Memory B cell (primary cell): ENCODE measurements around the gene ACTR8.

Source experiments
- ATAC-seq: fragments of 150-1000 bp; cut with Tn5 transposase; 2 replicates; pipeline ENCODE4 v1.10.0; 2021; ENCODE audit warnings: low read depth, mild to moderate bottlenecking, moderate library complexity
- DNase-seq, 2 donors: peaks; one replicate each; pipeline ENCODE4 v3.0.0; 2022; ENCODE audit warnings: low spot score in 2 of 2
- H3K27ac Mint-ChIP-seq: one replicate; pipeline ENCODE4 v1.8.0; 2022; ENCODE audit warnings: mild to moderate bottlenecking, moderate library complexity, mixed read lengths
- H3K27me3 Mint-ChIP-seq: one replicate; pipeline ENCODE4 v1.8.0; 2022; ENCODE audit warnings: mixed read lengths
- H3K36me3 Mint-ChIP-seq: one replicate; pipeline ENCODE4 v1.8.0; 2022; ENCODE audit warnings: mild to moderate bottlenecking, mixed read lengths
- H3K4me1 Mint-ChIP-seq: one replicate; pipeline ENCODE4 v1.8.0; 2022; ENCODE audit warnings: mixed read lengths
- H3K4me3 Mint-ChIP-seq: one replicate; pipeline ENCODE4 v1.8.0; 2022; ENCODE audit warnings: mild to moderate bottlenecking, moderate library complexity, mixed read lengths
- H3K9me3 Mint-ChIP-seq: one replicate; pipeline ENCODE4 v1.8.0; 2022; ENCODE audit warnings: mixed read lengths

ACTR8 gene

GRCh38 chr3:53833700-53834099, 48.3 kb downstream of the ACTR8 start:
- H3K4me1 Mint-ChIP-seq = no peaks in the 10 kb centered on the region
- no peak for ATAC-seq

DNA sequence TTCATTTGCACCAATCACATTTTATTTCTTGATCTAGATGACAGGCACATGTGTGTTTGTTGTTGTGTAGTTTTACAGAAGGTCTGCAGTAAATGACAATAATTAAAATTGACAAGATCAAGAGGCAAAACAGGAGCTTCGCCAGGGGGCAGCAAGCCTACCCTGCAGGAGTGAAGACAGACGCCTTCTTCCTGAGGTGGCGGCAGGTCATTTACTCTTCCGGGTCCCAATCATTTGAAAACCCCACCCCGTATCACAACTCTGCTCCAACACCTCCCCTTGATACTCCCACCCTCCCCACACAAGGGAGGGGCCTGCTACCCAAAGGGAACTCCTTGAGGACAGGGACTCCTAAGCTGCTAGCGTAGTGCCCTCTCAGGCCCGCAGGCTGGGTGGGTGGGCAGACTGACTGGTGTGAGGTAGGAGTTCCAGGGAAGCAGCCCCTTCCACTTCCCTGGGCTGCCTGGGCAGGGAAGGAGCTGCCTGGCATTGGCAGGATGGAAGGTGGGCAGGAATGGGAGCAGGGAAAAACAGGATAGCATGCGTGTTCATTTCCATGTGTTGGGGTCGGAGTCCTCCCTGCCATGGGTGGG, 48.8 kb downstream of the ACTR8 start:
- Mint-ChIP-seq H3K9me3 (no peaks in the 10 kb centered on the region), H3K4me1 (no peaks in the 10 kb centered on the region), H3K27ac (no peak overlapping the region), H3K36me3 (no peaks in the 10 kb centered on the region), H3K4me3 (no peak overlapping the region), H3K27me3 (peaks cover 2% of the 10 kb centered on the region)
- DNase-seq = no peak
- no peak for ATAC-seq

More at GRCh38 chr3:53833700-53834099, 48.3 kb downstream of the ACTR8 start:
- no peaks in the 10 kb centered on the region for H3K36me3 Mint-ChIP-seq
- no peak overlapping the region for H3K27ac Mint-ChIP-seq
- H3K9me3 Mint-ChIP-seq = no peaks in the 10 kb centered on the region
- H3K27me3 Mint-ChIP-seq = peaks cover 2% of the 10 kb centered on the region
- H3K4me3 Mint-ChIP-seq = no peak overlapping the region
- no peak for DNase-seq

GRCh38 chr3:53830944-53831343, 51.0 kb downstream of the ACTR8 start:
- ATAC-seq (no peak), DNase-seq (no peak)
- Mint-ChIP-seq H3K4me3 (no peak overlapping the region), H3K4me1 (no peaks in the 10 kb centered on the region), H3K27ac (no peak overlapping the region), H3K9me3 (no peaks in the 10 kb centered on the region), H3K27me3 (no peaks in the 10 kb centered on the region), H3K36me3 (no peaks in the 10 kb centered on the region)

DNA sequence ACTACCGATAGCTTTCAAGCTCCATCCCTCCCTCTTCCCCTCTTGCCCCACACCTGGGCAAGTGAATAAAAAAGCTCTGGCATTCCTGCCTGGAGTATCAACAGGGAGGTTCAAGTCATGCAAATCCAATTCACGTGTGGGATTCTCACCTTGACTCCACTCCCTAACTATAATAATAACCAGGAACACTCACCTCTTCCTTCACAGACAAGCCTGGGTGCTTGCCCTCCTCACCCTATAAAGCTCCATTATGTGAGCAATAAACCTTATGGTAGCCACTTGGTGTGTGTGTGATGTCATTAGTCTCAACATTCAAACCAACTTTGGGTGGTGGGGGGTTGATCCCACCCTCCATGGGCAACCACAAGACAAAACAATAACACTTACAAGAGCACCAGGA, 52.3 kb downstream of the ACTR8 start:
- ATAC-seq = no peak
- Mint-ChIP-seq H3K4me3 (no peak overlapping the region), H3K4me1 (no peaks in the 10 kb centered on the region), H3K27me3 (no peaks in the 10 kb centered on the region), H3K36me3 (no peaks in the 10 kb centered on the region), H3K9me3 (no peaks in the 10 kb centered on the region), H3K27ac (no peak overlapping the region)
- DNase-seq = no peak

DNA sequence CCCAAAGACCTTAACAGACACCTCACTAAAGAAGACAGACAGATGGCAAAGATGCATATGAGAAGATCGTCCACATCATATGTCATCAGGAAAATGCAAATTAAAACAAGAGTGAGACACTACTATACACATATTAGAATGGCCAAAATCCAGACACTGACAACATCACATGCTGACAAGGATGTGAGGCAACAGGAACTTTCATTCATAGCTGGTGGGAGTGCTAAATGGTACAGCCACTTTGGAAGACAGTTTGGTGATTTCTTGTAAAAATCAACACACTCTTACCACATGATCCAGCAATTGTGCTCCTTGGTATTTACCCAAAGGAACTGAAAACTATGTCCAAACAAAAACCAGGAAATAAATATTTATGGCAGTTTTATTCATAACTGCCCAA, 53.4 kb downstream of the ACTR8 start:
- Mint-ChIP-seq H3K27me3 (no peaks in the 10 kb centered on the region), H3K4me3 (no peak overlapping the region), H3K9me3 (no peaks in the 10 kb centered on the region), H3K4me1 (no peaks in the 10 kb centered on the region), H3K36me3 (no peaks in the 10 kb centered on the region), H3K27ac (no peak overlapping the region)
- DNase-seq (no peak), ATAC-seq (no peak)

DNA sequence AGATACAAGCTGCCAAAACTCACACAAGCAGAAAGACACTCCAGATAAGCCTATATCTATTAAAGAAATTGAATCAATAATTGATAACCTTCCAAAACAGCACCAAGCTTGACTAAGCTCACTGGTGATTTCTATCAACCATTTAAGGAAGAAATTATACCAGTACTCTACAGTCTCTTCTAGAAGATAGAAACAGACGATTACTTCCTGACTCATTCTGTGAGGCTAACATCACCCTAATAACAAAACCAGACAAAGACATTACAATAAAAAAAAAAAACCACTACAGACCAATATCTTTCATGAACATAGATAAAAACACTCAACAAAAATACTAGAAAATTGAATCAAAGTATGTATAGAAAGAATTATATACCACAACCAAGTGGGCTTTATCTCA, 55.9 kb downstream of the ACTR8 start:
- H3K4me3 Mint-ChIP-seq = no peak overlapping the region
- H3K9me3 Mint-ChIP-seq = no peaks in the 10 kb centered on the region
- ATAC-seq = no peak
- no peaks in the 10 kb centered on the region for H3K4me1 Mint-ChIP-seq
- H3K36me3 Mint-ChIP-seq = no peaks in the 10 kb centered on the region
- no peak overlapping the region for H3K27ac Mint-ChIP-seq
- H3K27me3 Mint-ChIP-seq = no peaks in the 10 kb centered on the region
- DNase-seq = no peak

- no peaks in the 10 kb centered on the region for H3K36me3 Mint-ChIP-seq
- no peak overlapping the region for H3K27ac Mint-ChIP-seq
- H3K9me3 Mint-ChIP-seq = no peaks in the 10 kb centered on the region
- ATAC-seq (no peak), DNase-seq (no peak)
- no peak overlapping the region for H3K4me3 Mint-ChIP-seq
- no peaks in the 10 kb centered on the region for H3K27me3 Mint-ChIP-seq
- no peaks in the 10 kb centered on the region for H3K4me1 Mint-ChIP-seq
Observed at GRCh38 chr3:53824795-53825194, 57.2 kb downstream of the ACTR8 start.

GRCh38 chr3:53823956-53824657, 57.8 kb downstream of the ACTR8 start:
- ATAC-seq (no peak), DNase-seq (no peak)
- Mint-ChIP-seq H3K9me3 (no peaks in the 10 kb centered on the region), H3K4me1 (no peaks in the 10 kb centered on the region), H3K36me3 (no peaks in the 10 kb centered on the region), H3K27ac (no peak overlapping the region), H3K27me3 (no peaks in the 10 kb centered on the region), H3K4me3 (no peak overlapping the region)

DNA sequence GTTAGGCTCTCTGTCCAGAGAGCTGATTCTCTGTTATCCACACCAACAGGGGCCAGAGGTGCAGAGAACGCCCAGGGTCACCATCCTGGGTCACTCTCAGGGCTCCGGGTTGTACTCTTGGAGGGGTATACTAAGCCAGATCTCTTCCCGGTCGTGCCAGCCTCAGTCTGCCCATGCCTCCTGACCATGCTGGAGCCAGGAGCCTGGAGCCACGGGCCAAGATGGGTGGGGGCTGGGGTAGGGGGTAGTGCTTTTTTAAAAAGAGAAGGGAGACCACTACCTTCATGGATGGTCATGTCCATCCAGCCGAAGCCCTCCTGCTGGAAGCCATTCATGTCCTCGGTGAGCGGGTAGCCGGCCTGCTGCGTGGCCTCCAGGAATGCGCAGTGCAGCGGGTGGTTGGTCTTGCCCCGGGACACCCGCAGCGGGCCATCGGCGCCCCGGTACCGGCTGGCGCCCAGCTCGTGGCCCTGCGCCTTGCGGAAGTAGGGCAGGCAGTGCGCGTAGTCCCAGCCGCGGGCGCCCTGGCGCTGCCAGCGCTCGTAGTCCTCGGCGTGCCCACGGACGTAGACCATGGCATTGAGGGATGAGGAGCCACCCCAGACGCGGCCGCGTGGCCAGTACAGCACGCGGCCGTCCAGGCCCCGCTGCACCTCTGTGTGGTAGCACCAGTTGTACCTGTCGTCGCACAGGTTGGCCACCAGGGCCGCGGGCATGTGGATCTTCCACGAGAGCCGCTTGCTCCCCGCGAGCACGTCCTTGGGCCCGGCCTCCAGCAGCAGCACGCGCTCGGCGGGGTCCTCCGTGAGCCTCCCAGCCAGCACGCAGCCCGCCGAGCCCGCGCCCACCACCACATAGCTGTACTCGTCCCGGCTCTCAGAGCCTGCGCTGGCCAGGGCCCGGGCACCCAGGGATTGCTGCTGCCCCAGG, 58.7 kb downstream of the ACTR8 start:
- no peaks in the 10 kb centered on the region for H3K27me3 Mint-ChIP-seq
- DNase-seq = no peak
- H3K27ac Mint-ChIP-seq = no peak overlapping the region
- no peak for ATAC-seq
- no peaks in the 10 kb centered on the region for H3K4me1 Mint-ChIP-seq
- H3K36me3 Mint-ChIP-seq = no peaks in the 10 kb centered on the region
- H3K9me3 Mint-ChIP-seq = no peaks in the 10 kb centered on the region
- no peak overlapping the region for H3K4me3 Mint-ChIP-seq

DNA sequence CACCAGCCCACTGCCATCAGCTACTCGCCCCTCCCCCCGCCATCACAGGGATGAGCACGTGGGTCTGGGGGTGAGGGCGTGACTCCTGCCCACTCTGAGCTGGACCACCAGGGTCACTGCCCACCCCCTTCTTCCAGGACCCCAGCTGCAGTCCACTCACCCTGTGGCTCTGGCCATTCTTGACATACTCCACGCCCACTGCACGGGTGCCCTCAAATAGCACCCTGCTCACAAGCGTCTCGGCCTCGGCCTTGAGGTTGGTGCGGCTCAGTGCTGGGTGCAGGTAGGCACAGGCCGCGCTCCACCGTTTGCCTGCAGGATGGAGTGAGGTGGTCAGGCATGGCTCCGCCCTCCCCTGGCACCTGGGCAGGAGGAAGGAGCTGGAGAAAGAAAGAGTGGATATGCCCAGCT, 59.6 kb downstream of the ACTR8 start:
- no peak overlapping the region for H3K4me3 Mint-ChIP-seq
- H3K9me3 Mint-ChIP-seq = no peaks in the 10 kb centered on the region
- ATAC-seq = no peak
- no peaks in the 10 kb centered on the region for H3K36me3 Mint-ChIP-seq
- no peaks in the 10 kb centered on the region for H3K27me3 Mint-ChIP-seq
- H3K27ac Mint-ChIP-seq = no peak overlapping the region
- DNase-seq = no peak
- H3K4me1 Mint-ChIP-seq = no peaks in the 10 kb centered on the region

- no peaks in the 10 kb centered on the region for H3K9me3 Mint-ChIP-seq
- H3K36me3 Mint-ChIP-seq = no peaks in the 10 kb centered on the region
- no peaks in the 10 kb centered on the region for H3K27me3 Mint-ChIP-seq
- DNase-seq (no peak), ATAC-seq (no peak)
- H3K4me3 Mint-ChIP-seq = no peak overlapping the region
- no peak overlapping the region for H3K27ac Mint-ChIP-seq
- H3K4me1 Mint-ChIP-seq = no peaks in the 10 kb centered on the region
Observed at GRCh38 chr3:53821631-53822121, 60.3 kb downstream of the ACTR8 start.

DNA sequence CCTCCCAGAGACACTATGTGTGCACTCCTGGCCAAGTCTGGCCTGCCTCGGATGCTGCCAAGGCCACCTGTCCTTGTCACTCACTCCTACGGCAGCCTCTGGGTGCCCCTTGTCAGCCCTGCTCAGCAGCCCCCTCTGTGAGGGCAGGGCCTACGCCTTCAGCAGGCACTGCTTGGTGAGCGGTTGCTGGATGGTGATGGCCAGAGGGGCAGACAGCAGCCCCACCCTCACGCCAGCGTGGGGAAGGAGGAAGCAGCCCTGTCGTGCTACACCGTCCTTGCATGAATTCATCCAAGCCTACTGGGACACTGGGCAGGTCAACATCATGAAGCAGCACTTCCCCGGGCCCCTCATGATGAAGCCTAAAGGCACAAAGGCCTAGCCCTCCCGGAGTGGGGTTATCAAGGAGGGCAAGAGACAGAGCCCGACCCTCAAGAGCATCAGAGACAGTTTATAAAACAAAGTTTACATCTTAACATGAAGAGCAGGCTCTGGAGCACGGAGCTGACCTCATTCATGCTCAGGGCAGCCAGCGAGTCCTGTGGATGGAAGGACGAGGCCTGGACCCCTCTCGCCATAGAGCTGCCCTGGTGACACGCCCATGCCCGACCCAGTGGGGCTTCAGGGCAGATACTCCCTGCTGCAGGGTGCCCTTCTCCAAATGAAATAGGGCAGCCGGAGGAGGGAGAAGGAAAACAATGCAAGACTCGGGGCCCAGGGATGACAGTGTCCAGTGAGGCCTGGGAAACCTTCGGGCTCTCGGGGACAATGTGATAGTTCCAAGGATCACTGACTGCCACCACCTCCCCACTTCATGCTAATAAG, 61.0 kb downstream of the ACTR8 start:
- Mint-ChIP-seq H3K36me3 (no peaks in the 10 kb centered on the region), H3K27ac (no peak overlapping the region), H3K4me1 (no peaks in the 10 kb centered on the region), H3K27me3 (no peaks in the 10 kb centered on the region), H3K9me3 (no peaks in the 10 kb centered on the region), H3K4me3 (no peak overlapping the region)
- ATAC-seq = no peak
- DNase-seq = no peak

- Mint-ChIP-seq H3K9me3 (no peaks in the 10 kb centered on the region), H3K4me1 (no peaks in the 10 kb centered on the region), H3K36me3 (no peaks in the 10 kb centered on the region), H3K4me3 (no peak overlapping the region), H3K27me3 (no peaks in the 10 kb centered on the region), H3K27ac (no peak overlapping the region)
- no peak for ATAC-seq
- no peak for DNase-seq
Observed at GRCh38 chr3:53820084-53820483, 61.9 kb downstream of the ACTR8 start.
